Activated gamma-delta T cell (primary cell): ENCODE measurements around the gene PDHB.

Source experiments
- DNase-seq: peaks from one replicate; lab custom pipeline; 2025; lab: John Stamatoyannopoulos, UW

Gene PDHB

DNA sequence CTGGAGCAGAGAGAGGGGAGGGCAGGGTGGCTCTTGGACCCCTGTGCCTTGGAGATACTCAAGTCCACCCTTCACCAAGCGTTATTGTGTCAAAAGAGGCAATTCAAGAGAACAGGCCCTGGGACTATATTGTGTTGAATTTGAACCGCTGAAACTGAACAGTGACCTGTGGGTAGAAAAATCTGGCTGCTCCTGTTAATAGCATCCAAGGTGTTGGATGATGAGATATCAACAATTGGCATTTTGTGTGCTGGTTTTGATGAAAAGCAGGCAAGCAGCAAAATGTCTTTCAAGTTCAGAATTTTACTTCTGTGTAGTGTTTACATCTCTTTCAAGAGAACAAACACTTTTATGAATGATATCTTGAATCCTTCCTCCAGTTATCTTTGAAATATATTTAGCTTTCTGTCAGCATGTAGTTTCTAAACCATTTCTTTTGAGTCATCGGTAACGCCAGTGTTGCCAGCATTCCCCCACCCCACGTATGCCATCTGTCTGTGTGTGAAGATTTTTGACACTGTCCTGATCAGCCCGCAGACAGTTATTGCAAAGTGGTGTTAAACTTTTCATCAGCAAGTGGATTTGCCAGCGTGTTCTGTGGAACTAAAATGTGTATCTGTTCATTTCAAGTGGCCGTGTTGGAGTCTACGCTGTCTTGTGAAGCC is 34.8 kb downstream of the PDHB start:
- DNase-seq, result no peak

DNA sequence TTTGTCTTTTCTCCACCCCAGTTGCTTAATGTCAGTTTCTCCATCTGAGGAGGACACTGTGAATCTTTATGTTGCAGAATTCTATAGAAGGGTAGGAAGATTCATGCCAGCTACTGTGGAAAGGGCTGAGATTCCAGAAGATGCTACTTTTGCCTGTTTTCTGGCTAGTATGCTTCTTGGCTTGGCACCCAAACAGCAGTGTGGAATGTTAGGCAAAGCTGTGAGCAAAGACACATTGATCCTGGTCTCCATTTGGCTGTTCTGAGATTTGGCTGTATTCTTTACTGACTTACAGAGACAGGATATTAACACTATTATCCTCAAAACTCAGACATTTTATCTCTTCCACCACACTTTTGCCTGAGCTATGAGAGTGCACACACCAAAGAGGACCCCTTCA is 39.3 kb downstream of the PDHB start:
- no peak for DNase-seq

DNA sequence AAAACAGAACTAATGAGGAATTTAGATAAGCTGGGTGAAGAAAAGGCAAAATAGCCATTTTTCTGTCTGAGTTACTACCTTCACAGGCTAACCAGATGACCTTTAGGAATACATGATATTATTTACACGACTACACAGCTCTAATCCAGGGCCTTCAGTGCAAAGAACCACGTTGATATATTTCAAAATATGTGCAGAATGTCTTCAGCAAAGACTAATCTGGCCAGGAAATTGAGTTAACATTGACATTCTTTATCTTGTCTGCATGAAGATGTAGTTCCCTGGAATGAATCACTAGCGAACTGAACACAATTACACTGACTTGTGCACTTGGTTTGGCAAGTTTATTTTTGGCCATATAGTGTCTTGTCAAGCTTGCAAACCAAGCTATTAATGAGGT is 41.5 kb downstream of the PDHB start:
- no peak for DNase-seq

DNA sequence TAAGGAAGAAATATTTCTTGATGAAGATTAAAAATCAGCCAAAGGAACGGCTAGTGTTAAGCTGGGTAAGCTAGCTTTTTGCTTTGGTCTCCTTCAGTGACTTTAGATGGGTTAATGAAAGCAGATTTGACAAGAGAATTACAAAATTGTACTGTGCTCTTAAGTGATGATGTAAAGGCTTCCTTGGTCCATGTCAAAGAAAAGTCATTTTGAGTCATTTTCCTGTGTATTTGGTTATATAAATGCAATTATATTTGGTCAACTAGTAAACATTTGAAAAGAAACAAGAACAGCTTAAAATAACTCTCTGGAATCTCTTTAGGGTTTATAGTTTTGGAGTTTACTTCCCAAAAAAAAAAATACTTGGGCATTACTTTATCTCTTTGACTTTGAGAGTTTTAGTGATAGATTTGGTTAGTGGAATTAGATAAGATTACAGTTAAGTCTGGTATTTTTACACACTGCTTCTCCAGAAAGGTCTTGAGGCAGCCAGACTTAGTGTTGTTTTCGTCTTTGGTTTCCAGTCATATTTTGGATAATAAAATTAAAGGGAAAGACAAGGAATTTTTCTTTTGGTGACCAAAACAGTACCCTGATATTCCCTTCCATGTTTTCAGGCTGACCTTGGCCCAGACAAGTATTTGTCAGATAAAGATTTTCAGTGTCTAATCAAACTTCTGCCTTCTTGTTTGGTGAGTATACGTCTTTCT is 42.3 kb downstream of the PDHB start:
- no peak for DNase-seq

DNA sequence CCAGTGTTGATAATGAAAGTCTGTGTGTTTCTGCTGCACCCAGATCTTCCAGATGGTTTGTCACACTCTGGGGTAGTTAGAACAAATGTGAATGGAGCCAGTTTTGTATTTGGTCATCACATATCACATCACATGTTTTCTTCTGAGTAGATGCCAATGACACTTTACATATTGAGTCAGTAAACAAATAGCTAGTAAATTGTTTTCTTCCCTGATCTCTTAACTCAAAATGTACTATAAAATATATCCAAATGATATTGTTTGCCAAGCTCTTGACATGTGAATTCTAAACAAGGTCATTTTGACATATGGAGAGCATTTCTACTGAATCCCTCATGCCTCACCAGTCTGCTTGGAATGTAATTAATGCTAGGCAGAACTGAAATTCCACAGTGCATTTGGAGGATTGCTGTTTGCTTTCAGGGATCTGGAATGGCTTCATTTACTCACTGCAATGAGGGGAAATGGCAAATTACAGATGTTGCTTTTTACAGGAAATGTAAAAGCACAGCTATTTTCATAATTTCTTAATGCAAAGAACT is 45.0 kb downstream of the PDHB start:
- no peak for DNase-seq

DNA sequence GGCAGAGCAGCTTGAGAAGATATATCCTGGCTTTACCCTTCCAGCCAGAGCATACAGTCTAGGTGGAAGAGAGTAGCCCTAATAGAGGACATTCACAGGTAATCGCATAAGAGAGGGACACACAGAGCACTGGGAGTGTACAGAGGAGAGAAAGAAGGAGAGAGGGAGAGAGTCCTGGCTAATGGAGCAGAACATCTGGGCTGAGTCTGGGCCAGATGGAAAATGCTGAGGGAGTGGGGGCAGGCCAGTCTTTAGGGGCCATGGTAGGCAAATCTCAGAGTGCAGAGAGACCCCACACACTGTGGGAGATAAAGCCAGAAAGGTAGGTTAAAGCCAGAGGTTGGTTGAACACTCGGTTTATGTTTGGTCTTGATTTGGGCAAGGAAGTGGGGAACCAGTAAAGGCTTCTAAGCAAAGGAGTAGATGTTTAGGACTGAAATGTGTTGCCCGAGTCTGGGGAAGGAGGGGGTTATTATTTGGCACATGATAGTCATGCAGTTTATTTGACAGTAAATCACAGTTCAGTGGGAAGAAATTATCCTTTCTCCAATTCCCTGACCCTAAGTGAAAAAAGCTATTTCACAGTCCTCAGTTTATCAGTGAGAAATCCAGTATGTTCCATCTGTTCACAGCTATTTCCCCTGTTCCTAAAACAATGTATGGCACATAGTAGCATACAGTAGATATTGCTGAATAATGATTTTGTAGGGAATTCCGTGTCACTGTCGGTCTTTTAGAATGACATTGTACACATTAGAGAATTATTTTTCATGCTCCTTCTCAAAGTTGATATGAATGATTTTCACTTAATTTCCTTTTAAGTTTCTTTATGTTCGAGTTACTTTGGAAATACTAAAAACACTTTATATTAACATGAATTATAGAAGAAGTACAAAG is 45.7 kb downstream of the PDHB start:
- DNase-seq, result no peak

DNA sequence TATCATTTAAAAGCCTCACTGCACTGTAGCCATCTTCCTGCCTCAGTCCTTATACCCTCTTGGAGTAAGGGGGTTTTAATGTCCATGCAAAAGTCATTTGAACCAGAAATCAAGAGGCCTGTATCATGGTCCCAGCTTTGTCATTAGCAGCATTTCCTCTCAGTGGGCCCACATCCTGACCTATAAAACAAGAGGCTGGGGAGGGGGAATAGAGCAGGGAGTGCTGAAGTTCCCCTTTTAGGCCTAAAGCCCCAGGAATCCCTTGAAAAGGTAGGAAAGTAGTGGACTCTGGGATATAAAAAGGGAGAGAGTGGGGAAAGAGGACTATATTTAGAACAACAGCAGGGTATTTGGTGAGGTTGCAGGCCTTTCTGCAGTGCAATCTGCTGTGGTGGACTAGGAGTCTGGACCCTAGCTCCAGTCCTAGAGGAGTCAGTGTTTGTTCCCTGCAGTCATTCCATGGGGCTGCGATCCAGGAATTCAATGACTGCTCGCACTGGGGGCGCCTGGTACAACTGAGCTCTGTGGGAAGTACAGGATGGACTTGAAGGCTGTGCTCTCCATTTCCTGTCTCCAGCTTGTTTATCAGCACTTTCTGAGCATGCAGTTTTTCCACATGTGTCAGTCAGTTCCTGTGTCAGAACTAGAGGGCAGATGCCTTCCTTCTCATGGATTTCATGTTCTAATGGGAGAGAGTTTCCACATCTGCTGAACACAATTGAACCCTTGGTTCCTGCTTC is 46.8 kb downstream of the PDHB start:
- DNase-seq, result no peak

DNA sequence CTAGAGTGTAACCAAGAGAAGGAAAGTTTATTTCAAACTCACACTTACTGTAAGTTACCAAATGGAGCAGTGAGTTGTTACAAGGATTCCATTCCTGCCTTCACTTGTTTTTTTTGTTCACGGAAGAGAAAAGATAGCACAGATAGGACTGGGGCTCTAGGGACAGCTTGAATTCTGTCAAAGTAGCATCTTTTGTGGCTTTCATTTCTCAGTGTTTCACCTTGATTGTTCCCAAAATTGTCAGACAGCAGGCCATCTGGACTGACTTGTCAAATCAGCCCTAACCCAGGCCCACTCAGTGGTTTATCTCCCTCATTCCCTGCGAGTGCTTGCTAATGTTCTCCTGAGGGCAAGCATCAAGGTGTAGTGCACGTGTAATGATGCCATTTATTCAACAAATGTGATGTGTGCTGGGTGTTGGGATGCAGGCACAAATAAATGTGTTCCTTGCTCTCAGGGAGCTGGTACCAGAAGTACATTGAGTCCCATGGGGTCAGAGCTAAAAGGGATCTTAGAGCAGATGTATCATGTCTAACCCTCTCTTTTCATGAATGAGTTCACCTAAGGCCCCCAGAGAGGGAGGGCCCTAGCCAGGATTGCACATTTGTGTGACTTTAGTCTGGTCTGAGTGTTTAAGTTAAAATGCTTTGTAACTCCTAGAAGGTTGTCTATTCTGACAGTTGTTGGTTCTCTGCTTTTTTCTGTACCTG is 49.1 kb downstream of the PDHB start:
- DNase-seq, result no peak

DNA sequence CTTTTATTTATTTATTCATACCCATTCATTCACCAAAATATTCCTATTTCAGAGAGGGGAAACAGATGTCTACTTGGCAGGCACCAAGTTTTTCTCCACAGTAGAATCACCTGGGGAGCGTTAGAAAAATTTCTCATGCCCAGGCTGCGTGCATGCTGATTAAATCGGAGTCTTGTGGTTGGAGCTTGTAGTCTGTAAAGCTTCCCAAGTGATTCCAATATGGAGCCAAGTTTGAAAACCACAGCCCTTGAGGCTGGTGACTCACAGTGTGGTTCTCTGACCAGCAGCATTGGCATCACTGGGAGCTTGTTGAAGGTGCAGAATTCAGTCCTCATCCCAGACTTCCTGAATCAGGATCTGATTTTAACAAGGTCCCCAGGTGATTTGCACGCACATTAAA is 49.7 kb downstream of the PDHB start:
- DNase-seq, result no peak

DNA sequence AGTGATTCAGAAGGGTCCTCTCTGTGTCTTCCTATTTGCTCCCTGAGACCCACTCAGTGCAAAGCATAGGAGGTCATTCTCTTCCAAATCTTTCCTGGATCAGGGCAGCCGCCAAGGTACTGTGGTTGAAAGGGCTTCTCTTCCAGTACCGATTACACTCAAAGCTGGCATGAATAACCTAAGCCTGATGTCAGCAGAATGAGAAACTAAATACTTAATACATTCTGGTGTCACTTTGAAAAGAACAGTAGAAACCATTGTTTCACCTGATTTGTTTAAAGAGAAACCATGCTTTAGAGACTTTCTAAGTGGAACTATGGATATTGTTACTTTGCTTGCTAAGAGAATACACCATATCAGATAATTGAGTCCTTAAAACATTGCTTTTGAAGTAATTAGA is 50.2 kb downstream of the PDHB start:
- DNase-seq, result no peak

DNA sequence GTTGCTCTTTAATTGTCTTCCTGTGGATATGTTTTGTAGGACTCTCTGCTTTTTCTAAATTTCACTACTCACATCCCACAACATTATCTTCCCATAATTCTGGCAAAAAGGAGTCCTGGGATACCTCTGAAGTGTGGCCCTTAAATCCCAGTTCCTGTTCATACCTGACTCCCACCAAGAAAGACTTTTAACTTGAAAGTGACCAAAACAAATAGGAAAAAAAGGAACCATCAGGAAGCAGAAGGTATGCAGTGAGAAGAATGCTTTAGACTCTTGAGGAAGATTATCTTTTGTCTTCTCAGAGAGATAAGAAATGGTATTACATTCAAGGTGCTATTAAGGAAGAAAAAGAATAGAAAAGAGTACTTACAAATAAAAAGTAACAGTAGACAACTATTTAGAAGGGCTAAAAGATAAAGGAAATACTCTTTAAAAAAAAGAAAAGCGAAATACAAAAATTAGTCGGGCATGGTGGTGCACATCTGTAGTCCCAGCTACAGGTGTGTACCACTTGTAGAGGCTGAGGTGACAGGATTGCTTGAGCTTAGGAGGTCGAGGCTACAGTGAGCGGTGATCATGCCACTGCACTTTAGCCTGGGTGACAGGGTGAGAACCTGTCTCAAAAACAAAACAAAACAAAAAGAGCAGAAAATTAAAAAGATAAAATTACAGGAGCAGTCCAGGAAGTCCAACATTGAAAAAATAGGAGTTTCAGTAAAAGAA is 54.1 kb downstream of the PDHB start:
- DNase-seq, result no peak

DNA sequence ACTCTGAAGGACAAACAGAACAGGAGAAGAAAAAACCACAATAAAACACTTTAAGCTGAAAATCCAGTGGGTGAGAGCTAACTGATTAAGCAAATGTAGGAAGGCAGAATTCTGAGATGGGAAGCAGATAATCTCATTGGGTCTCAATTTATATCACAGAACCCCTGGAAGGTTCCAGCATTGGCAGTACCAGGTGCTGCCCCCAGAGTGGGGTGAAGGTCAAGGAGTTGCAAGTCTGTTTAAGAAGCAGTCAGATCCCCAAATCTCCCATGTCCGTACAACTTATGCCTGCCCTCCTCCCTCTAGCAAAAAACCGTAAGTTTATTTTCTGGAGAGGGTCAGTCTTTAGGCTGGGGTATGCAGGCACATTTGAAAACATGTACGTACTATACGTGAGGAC is 55.9 kb downstream of the PDHB start:
- DNase-seq, result no peak
